GM12865 (cell line): ENCODE measurements around the gene SF3A1.

Experiments used
- DNase-seq: peaks from one replicate; pipeline ENCODE4 v3.0.0; 2010; ENCODE audit warnings: low read depth
- H3K4me3 ChIP-seq: 2 replicates; pipeline ENCODE4 v1.5.1; 2011; ENCODE audit warnings: mild to moderate bottlenecking, low read depth, low read length, control low read depth
- TF ChIP-seq, protein P1 (sequence below): IDR thresholded peaks from 2 replicates; pipeline ENCODE4 v1.5.1; 2011; ENCODE audit warnings: low read length, control low read depth, low read depth, inconsistent platforms; ENCODE audit not compliant: insufficient read depth; ENCODE audit errors: missing control alignments

SF3A1 gene

GRCh38 chr22:30371321-30371720, 14.6 kb upstream of the SF3A1 start:
- no peak for DNase-seq
- TF ChIP-seq, protein P1, sequence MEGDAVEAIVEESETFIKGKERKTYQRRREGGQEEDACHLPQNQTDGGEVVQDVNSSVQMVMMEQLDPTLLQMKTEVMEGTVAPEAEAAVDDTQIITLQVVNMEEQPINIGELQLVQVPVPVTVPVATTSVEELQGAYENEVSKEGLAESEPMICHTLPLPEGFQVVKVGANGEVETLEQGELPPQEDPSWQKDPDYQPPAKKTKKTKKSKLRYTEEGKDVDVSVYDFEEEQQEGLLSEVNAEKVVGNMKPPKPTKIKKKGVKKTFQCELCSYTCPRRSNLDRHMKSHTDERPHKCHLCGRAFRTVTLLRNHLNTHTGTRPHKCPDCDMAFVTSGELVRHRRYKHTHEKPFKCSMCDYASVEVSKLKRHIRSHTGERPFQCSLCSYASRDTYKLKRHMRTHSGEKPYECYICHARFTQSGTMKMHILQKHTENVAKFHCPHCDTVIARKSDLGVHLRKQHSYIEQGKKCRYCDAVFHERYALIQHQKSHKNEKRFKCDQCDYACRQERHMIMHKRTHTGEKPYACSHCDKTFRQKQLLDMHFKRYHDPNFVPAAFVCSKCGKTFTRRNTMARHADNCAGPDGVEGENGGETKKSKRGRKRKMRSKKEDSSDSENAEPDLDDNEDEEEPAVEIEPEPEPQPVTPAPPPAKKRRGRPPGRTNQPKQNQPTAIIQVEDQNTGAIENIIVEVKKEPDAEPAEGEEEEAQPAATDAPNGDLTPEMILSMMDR = no peak

GRCh38 chr22:30370641-30371230, 14.0 kb upstream of the SF3A1 start:
- no peak overlapping the region for H3K4me3 ChIP-seq
- DNase-seq = no peak
- TF ChIP-seq, protein P1 = no peak

More at GRCh38 chr22:30371321-30371720, 14.6 kb upstream of the SF3A1 start:
- no peak overlapping the region for H3K4me3 ChIP-seq

DNA sequence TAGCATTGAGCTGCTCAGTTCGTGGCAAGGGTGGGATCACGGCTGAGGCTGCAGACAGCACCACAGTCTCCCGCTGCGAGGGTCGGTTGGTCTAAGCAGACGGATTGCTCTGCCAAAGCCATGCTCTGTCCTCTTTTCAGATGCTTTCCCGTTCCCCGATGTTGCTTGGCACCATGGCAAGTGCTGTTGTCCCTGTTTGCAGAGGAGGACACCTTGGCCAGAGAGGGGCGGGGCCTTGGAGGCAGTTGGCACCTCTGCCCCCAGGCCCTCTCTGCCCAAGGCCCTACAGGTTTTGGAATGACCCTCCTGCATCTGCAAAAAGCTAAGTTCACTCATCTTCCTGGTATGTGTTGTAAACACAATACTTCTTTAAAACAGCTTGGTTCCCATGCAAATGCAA, 11.7 kb upstream of the SF3A1 start:
- TF ChIP-seq, protein P1 = no peak
- no peak overlapping the region for H3K4me3 ChIP-seq
- DNase-seq = no peak

GRCh38 chr22:30365891-30366290, 9.2 kb upstream of the SF3A1 start:
- H3K4me3 ChIP-seq = no peak overlapping the region
- no peak for DNase-seq
- TF ChIP-seq, protein P1 = no peak

DNA sequence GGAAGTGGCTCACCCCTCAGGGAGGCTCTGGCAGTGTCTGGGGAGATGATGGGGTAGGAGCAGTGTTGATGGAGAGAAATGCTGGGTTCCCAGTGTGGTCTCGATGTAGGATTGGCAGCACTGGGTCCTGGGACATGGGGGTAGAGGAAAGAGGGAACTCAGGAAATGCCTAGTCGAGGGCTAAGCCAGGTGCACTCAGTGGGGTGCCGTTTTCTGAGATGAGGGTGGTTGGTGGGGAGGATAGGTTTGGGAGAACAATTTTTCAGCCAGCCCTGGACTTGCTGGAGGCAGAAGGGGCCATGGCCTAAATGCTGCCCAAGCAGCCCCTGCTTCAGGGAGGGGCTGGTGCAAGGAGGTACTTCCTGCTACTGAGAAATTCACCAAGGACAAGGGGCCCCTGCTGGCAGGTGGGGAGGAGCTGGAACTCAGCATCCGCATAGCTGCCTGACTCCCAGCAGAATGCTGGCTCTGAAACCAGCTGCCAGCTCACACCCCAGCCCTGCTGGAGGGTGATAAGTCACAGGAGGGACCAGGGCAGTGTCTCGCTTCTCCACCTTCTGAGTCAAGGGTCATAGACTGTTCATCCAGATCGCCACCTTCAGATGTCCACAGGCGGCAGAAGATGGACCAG, 6.1 kb upstream of the SF3A1 start:
- DNase-seq = no peak
- no peak overlapping the region for H3K4me3 ChIP-seq
- TF ChIP-seq, protein P1 = no peak

DNA sequence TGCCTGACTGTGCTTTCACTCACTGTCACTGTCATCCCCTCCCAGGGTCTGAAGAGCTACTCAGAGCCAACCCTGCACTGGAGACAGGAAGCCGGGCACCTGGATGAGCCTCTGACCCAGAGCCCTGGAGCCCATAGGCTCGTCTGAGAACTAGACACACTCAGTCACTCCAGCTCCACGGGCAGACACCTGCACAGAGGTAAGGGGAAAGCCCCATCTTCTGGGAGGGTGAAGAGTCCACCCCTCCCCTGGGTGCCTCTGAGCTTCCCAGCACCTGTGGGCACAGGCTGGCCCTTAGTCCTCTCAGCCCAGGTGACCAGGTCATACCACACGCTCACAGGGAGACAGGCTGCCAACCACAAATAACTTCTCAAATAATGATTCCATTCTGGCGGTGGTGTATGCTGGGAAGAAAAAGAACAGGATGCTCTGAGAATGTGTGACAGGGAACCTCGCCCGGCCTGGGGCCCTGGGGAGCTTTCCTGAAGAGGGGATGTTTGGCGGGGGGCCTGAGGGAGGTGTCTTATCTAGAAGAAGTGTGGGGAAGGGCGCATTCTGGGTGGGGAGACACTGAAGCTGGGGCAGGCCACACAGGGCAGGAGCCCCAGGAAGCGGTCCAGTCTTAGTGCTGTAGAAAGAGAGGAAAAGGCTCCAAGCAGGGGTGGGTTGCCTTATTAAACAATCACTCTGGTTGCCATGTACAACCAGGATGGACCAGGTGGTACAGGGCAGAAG, 5.4 kb upstream of the SF3A1 start:
- H3K4me3 ChIP-seq = no peak overlapping the region
- TF ChIP-seq, protein P1 = no peak
- DNase-seq = no peak
